GM21528 (cell line): ENCODE data around the gene KCNH2.

Source experiments
- ATAC-seq: cut with Tn5 transposase; IDR thresholded peaks from one replicate; pipeline ENCODE4 v1.9.1; 2021; ENCODE audit warnings: mild to moderate bottlenecking, moderate library complexity; ENCODE audit not compliant: unreplicated experiment, low FRiP score

Gene KCNH2

DNA sequence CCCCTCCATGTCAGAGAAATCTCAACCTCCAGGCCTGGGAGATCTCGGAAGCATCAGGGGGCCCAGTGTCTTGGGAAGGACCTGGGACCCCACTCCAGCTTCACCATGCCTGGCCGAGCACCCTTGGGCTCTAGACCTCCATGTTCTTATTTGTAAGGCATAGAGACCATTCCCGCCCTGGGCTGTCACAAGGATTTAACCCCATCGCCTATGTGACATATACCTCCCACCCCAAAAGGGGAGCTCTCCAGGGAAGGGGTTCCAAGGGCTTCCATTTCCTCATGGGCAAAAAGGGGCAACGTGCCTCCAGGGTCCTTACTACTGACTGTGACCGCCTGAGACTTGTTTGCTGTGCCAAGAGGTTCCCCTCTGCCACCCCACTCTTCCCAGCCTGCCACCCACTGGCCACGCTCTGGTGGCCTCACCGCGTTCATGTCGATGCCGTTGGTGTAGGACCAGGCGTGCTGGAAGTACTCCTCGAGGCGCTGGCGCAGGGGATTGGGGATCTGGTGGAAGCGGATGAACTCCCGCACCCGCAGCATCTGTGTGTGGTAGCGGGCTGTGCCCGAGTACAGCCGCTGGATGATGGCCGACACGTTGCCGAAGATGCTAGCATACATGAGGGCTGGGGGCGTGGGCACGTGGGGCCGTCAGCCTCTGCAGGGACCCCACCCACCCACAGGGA is 27.5 kb downstream of the KCNH2 start:
- ATAC-seq, result no peak

- no peak for ATAC-seq
Observed at GRCh38 chr7:150949971-150950491, 28.1 kb downstream of the KCNH2 start.

- no peak for ATAC-seq
Observed at GRCh38 chr7:150949564-150949963, 28.6 kb downstream of the KCNH2 start.

- no peak for ATAC-seq
Observed at GRCh38 chr7:150948791-150949251, 29.3 kb downstream of the KCNH2 start.

- ATAC-seq, result no peak
Observed at GRCh38 chr7:150947761-150948651, 30.1 kb downstream of the KCNH2 start.

- ATAC-seq, result no peak
Observed at GRCh38 chr7:150947241-150947745, 30.8 kb downstream of the KCNH2 start.

DNA sequence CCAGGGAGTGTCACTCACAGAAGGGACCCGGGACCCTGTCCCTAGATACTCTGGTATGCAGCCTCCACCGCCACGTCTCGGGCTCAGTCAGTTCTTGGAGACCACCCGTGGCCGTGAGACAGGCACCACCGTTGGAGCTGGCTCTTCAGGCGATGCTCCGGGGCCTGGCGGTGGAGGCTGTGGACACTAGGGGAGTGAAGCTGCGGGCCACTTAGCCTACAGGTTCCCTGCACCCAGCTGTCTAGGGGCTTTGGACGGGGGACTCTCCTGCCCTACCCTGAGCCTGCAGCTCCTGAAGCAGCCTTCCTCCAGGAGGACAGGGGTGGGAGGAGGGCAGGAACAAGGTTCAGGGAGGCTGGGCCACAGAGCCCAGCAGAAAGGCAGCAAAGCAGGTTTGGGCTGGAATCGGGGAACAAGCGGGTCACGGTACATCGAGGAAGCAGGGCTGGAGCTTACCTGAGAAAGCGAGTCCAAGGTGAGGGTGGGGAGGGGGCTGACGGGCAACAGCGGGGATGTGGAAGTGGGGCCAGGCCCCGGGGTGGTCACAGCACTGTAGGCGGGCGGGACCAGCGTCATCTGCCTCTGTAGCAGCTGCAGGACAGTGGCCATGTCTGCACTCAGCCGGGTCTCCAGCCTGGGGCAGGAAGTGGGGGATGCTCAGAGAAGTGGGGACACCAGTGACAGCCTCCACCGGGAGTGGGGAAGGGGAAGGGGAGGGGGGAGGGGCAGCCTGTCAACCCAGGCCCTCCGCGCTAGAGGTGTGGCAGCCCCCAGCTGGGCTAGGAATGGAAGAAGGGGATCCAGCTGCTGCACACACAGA is 31.5 kb downstream of the KCNH2 start:
- ATAC-seq, result no peak

GRCh38 chr7:150945853-150946420 is 32.2 kb downstream of the KCNH2 start:
- ATAC-seq, result no peak

DNA sequence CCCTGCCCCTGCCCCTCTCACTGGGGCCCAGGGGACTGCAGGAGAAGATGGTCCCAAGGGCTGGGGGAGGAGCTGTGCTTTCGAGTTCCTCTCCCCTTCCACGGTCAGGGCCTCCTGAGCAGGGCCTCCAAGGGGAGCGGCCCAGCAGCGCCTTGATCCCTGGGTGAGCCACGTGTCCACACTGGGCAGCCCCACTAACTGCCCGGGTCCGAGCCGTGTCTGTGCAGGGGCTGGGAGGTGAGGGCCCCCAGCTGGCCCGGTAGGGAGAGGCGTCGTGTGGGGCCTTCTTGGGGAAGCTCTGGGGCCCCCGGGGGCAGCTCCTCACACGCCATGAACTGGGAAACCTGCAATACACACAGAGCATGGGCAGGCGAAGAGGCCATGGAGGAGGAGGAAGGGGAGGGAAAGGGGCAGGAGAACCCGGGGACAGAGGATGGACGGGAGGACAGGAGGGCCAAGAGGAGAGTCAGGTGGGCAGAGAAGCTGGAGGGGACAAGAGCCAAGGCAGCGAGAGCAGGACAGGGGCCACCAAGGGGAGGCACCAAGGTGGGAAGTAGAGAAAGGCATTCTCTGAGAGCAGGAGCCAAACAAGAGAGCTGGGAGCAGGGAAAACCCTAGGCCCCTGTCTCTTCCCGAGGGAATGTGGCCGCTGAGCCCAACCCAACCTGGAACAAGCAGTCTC is 32.8 kb downstream of the KCNH2 start:
- no peak for ATAC-seq

DNA sequence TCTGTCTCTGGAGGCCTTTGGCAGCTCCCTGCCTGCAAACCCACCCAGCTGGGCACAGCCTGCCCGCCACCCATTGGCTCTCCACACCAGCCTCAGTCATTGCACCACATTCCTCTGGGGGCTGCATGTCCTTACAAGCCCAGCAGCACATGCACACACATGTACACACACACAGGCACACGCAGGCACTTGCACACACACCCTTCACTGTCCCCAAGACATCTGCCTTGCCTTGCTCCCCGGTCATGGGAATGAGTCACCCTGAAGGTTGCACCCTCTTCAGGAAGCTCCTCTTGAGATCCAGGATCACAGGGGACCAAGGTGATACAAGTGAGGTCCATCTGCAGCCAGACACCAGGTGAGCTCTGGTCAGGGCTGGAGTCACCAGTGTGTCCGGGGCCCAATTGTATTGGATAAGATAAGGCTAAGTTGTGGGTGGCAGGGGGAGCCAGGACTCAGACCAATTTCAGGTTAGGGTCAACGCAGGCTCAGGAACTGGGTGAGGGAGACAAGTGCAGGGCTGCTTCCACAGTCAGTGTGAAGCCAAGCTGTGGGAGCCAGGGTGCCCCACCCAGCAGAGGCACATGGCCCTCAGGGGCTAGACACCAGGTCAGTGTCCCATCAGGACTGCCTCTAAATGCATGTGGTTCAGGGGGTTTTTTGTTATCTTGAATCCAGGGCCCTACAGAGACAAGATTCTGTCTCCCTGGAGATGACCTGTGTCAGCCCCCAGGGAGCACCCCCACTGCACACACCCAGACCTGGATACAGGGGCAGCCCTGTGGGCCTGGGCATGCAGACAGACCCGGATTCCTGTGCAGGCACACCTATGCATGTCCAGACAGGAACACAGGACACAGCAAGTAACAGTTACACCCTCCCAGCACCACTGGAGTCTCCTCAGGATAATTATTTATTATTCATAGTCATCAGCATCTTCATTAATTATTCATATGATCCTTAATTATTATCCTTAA is 33.8 kb downstream of the KCNH2 start:
- no peak for ATAC-seq

DNA sequence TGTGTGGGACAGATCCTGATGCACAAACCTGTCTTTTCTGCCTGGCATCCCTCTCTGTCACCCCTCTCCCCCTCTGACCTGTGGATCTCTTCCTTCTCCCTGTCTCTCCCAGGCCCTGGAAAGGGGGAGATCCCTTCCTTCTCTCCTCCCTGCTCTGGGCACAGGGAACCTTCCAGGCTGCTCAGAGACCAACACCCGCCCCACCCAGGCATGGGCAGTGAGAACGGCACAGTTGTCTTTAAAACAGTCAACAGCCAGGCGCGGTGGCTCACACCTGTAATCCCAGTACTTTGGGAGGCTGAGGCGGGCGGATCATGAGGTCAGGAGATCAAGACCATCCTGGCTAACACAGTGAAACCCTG is 34.7 kb downstream of the KCNH2 start:
- no peak for ATAC-seq

DNA sequence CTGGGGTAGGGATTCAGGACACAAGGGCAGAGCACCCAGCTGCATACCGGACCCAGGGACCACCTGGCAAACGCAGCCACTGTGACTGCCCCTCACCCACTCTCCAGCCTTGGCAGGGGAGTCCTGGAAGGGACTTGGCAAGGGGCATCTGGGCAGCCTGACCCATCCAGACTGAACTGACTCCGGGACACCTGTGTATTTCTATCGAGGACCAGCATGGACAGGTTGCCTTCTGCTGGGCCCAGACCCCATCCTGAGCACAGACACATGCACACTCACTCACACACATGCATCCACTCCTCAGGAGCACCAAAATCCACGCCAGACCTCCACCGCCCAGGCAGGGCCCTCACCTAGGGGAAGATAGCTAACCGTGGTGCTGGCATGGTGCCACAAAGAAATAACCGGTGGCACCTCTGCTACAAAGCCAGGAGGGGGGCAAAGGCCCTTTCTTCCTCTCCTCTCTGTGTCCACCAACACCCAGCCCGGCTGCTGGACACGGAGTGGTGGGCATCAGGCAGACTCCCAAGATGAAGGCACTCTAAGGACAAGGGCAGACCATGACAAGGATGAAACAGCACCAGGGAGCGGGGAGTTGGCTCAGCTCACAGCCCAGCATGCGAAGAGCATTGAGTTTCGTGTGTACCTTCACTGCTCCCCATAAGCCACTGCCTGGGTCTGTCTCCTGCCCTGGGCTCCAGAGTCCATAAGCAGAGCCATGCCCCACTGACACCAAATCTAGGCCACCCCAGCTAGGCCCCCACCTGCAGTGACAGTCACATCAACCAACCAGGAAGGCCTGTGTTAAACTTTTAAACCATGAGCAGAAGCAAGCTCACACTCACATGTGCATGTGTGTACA is 35.3 kb downstream of the KCNH2 start:
- ATAC-seq, result no peak

- ATAC-seq, result no peak
Observed at GRCh38 chr7:150942001-150942590, 36.0 kb downstream of the KCNH2 start.

- no peak for ATAC-seq
Observed at GRCh38 chr7:150941351-150942000, 36.6 kb downstream of the KCNH2 start.

DNA sequence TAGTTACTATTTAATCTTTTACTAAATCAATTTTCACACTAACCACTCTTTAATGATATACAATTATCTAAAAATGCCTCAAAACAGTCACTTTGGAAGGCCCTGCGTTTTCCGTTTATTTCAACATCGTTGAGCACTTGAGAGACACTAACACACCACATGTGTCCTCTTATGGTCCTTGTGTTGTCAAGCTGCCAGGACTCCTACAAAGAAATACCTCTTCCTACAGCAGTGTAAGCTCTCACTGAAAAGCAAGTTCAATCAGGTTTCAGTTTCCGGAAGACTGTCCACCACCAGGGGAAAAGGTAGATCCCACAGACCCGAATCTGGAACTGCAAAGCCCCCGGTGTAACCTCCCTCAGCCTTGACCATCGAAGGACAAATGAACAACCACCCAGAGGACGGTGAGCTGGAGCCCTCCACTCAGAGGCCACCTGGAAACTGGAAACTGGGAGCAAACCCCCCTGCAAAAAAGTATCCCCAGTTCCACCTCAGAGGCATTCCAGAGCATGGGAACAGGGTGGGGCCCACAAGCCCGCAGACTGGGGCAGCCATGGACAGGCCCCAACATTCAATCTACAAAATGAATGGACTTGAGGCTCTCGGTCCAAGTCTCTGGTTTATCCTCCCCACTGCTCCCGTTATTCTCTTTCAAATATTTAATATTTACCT is 37.6 kb downstream of the KCNH2 start:
- ATAC-seq, result no peak

- ATAC-seq, result no peak
Observed at GRCh38 chr7:150939466-150939865, 38.7 kb downstream of the KCNH2 start.
